Mucosa of stomach (tissue), 1 donor: ENCODE measurements around the gene MS4A10.

Experiments used
- H3K27me3 ChIP-seq: one replicate; pipeline ENCODE4 v1.7.0; 2013; ENCODE audit warnings: mild to moderate bottlenecking, low read length; ENCODE audit not compliant: control insufficient read depth, insufficient read depth
- H3K36me3 ChIP-seq: one replicate; pipeline ENCODE4 v1.7.0; 2013; ENCODE audit warnings: low read length; ENCODE audit not compliant: control insufficient read depth, insufficient read depth
- H3K4me1 ChIP-seq: one replicate; pipeline ENCODE4 v1.7.0; 2013; ENCODE audit warnings: mild to moderate bottlenecking, low read length; ENCODE audit not compliant: control insufficient read depth, insufficient read depth
- H3K4me3 ChIP-seq: one replicate; pipeline ENCODE4 v1.7.0; 2013; ENCODE audit warnings: low read length
- H3K9ac ChIP-seq: one replicate; pipeline ENCODE4 v1.7.0; 2013; ENCODE audit warnings: mild to moderate bottlenecking, low read length, moderate library complexity
- H3K9me3 ChIP-seq: one replicate; pipeline ENCODE4 v1.7.0; 2013; ENCODE audit warnings: mild to moderate bottlenecking, low read length, moderate library complexity; ENCODE audit not compliant: control insufficient read depth
- donor health status: Pancreatic carcinoma.

The MS4A10 gene

GRCh38 chr11:60768202-60768601 is 16.9 kb upstream of the MS4A10 start:
- H3K4me3 ChIP-seq, result no peak overlapping the region
- no peaks in the 10 kb centered on the region for H3K4me1 ChIP-seq
- H3K9ac ChIP-seq, result no peak overlapping the region
- H3K36me3 ChIP-seq, result no peaks in the 10 kb centered on the region
- H3K27me3 ChIP-seq, result peaks cover 3% of the 10 kb centered on the region
- H3K9me3 ChIP-seq, result no peaks in the 10 kb centered on the region

GRCh38 chr11:60769273-60769672 is 15.9 kb upstream of the MS4A10 start:
- Histone ChIP-seq H3K9me3 (no peaks in the 10 kb centered on the region), H3K36me3 (no peaks in the 10 kb centered on the region), H3K27me3 (peaks cover 3% of the 10 kb centered on the region), H3K9ac (no peak overlapping the region), H3K4me1 (no peaks in the 10 kb centered on the region), H3K4me3 (no peak overlapping the region)

GRCh38 chr11:60769811-60770210 is 15.3 kb upstream of the MS4A10 start:
- Histone ChIP-seq H3K36me3 (no peaks in the 10 kb centered on the region), H3K27me3 (peaks cover 3% of the 10 kb centered on the region), H3K9me3 (no peaks in the 10 kb centered on the region), H3K9ac (no peak overlapping the region), H3K4me3 (no peak overlapping the region), H3K4me1 (no peaks in the 10 kb centered on the region)

- H3K36me3 ChIP-seq, result no peaks in the 10 kb centered on the region
- H3K4me3 ChIP-seq, result no peak overlapping the region
- no peak overlapping the region for H3K9ac ChIP-seq
- no peaks in the 10 kb centered on the region for H3K9me3 ChIP-seq
- H3K4me1 ChIP-seq, result no peaks in the 10 kb centered on the region
- H3K27me3 ChIP-seq, result peaks cover 3% of the 10 kb centered on the region
These were observed 14.0 kb upstream of the MS4A10 start for GRCh38 chr11:60771146-60771545.

GRCh38 chr11:60771879-60772525 is 13.1 kb upstream of the MS4A10 start:
- Histone ChIP-seq H3K9ac (no peak overlapping the region), H3K4me1 (no peaks in the 10 kb centered on the region), H3K9me3 (no peaks in the 10 kb centered on the region), H3K36me3 (no peaks in the 10 kb centered on the region), H3K27me3 (peaks cover 3% of the 10 kb centered on the region), H3K4me3 (no peak overlapping the region)

- Histone ChIP-seq H3K36me3 (no peaks in the 10 kb centered on the region), H3K27me3 (peaks cover 3% of the 10 kb centered on the region), H3K4me1 (no peaks in the 10 kb centered on the region), H3K4me3 (no peak overlapping the region), H3K9ac (no peak overlapping the region), H3K9me3 (no peaks in the 10 kb centered on the region)
These were observed 12.5 kb upstream of the MS4A10 start for GRCh38 chr11:60772666-60773065.

GRCh38 chr11:60774726-60775125 is 10.4 kb upstream of the MS4A10 start:
- Histone ChIP-seq H3K36me3 (no peaks in the 10 kb centered on the region), H3K4me1 (no peaks in the 10 kb centered on the region), H3K9ac (no peak overlapping the region), H3K4me3 (no peak overlapping the region), H3K27me3 (peaks cover 3% of the 10 kb centered on the region), H3K9me3 (no peaks in the 10 kb centered on the region)

GRCh38 chr11:60775420-60775961 is 9.6 kb upstream of the MS4A10 start:
- H3K4me3 ChIP-seq, result no peak overlapping the region
- peaks cover 3% of the 10 kb centered on the region for H3K27me3 ChIP-seq
- no peak overlapping the region for H3K9ac ChIP-seq
- no peaks in the 10 kb centered on the region for H3K9me3 ChIP-seq
- H3K4me1 ChIP-seq, result no peaks in the 10 kb centered on the region
- H3K36me3 ChIP-seq, result no peaks in the 10 kb centered on the region

GRCh38 chr11:60776167-60776566 is 9.0 kb upstream of the MS4A10 start:
- Histone ChIP-seq H3K4me1 (no peaks in the 10 kb centered on the region), H3K36me3 (no peaks in the 10 kb centered on the region), H3K9ac (no peak overlapping the region), H3K4me3 (no peak overlapping the region), H3K9me3 (no peaks in the 10 kb centered on the region), H3K27me3 (no peaks in the 10 kb centered on the region)

GRCh38 chr11:60777106-60777505 is 8.0 kb upstream of the MS4A10 start:
- Histone ChIP-seq H3K27me3 (no peaks in the 10 kb centered on the region), H3K9ac (no peak overlapping the region), H3K9me3 (no peaks in the 10 kb centered on the region), H3K36me3 (no peaks in the 10 kb centered on the region), H3K4me3 (no peak overlapping the region), H3K4me1 (no peaks in the 10 kb centered on the region)

GRCh38 chr11:60777572-60777971 is 7.6 kb upstream of the MS4A10 start:
- H3K36me3 ChIP-seq, result no peaks in the 10 kb centered on the region
- H3K4me1 ChIP-seq, result no peaks in the 10 kb centered on the region
- H3K9ac ChIP-seq, result no peak overlapping the region
- no peak overlapping the region for H3K4me3 ChIP-seq
- no peaks in the 10 kb centered on the region for H3K27me3 ChIP-seq
- H3K9me3 ChIP-seq, result no peaks in the 10 kb centered on the region

GRCh38 chr11:60780065-60780464 is 5.1 kb upstream of the MS4A10 start:
- Histone ChIP-seq H3K9ac (no peak overlapping the region), H3K4me1 (no peaks in the 10 kb centered on the region), H3K27me3 (no peaks in the 10 kb centered on the region), H3K4me3 (no peak overlapping the region), H3K9me3 (no peaks in the 10 kb centered on the region), H3K36me3 (no peaks in the 10 kb centered on the region)

- H3K36me3 ChIP-seq, result no peaks in the 10 kb centered on the region
- H3K9ac ChIP-seq, result no peak overlapping the region
- no peak overlapping the region for H3K4me3 ChIP-seq
- no peaks in the 10 kb centered on the region for H3K4me1 ChIP-seq
- no peaks in the 10 kb centered on the region for H3K9me3 ChIP-seq
- H3K27me3 ChIP-seq, result no peaks in the 10 kb centered on the region
These were observed 4.4 kb upstream of the MS4A10 start for GRCh38 chr11:60780774-60781173.
